Trophoblast cell (in vitro differentiated cells and primary cell): ENCODE measurements around the gene HDGFL2.
"Not testable (repeated sequence)": the region's sequence is repeated elsewhere in the genome, so short reads cannot be mapped to it uniquely, and the experiment has no call there.

Experiments used
- DNase-seq, 2 donors: peaks; one replicate each; pipeline ENCODE4 v3.0.0-alpha.2; 2016
- H2AFZ ChIP-seq: 2 replicates; pipeline ENCODE4 v1.6.1; 2013; ENCODE audit warnings: low read length, moderate library complexity, mild to moderate bottlenecking; ENCODE audit not compliant: insufficient read depth, poor library complexity
- H2AK5ac ChIP-seq: 2 replicates; pipeline ENCODE4 v1.6.1; 2013; ENCODE audit warnings: mild to moderate bottlenecking, low read length
- H2BK120ac ChIP-seq: 2 replicates; pipeline ENCODE4 v1.6.1; 2013; ENCODE audit warnings: low read length, mild to moderate bottlenecking, moderate library complexity; ENCODE audit not compliant: insufficient read depth, poor library complexity
- H2BK12ac ChIP-seq: 2 replicates; pipeline ENCODE4 v1.6.1; 2013; ENCODE audit warnings: mild to moderate bottlenecking, low read length, moderate library complexity
- H2BK5ac ChIP-seq: 2 replicates; pipeline ENCODE4 v1.6.1; 2013; ENCODE audit warnings: low read length, low read depth, moderate library complexity, mild to moderate bottlenecking; ENCODE audit not compliant: poor library complexity
- H3K14ac ChIP-seq: 2 replicates; pipeline ENCODE4 v1.6.1; 2013; ENCODE audit warnings: mild to moderate bottlenecking, low read length
- H3K18ac ChIP-seq: 2 replicates; pipeline ENCODE4 v1.6.1; 2013; ENCODE audit warnings: mild to moderate bottlenecking, low read length
- H3K23ac ChIP-seq: 2 replicates; pipeline ENCODE4 v1.6.1; 2013; ENCODE audit warnings: low read length
- H3K27ac ChIP-seq: 2 replicates; pipeline ENCODE4 v1.5.1; 2013; ENCODE audit warnings: low read depth, mild to moderate bottlenecking, inconsistent platforms, low read length, moderate library complexity
- H3K27me3 ChIP-seq: 2 replicates; pipeline ENCODE4 v1.6.1; 2013; ENCODE audit warnings: inconsistent platforms, mild to moderate bottlenecking, low read length, moderate library complexity; ENCODE audit not compliant: insufficient read depth
- H3K36me3 ChIP-seq, 2 experiments: 1 replicate in 1 of 2; 2 replicates in 1 of 2; pipeline ENCODE4 v1.6.1; 2013; ENCODE audit warnings: low read length in 2 of 2, mild to moderate bottlenecking in 2 of 2, moderate library complexity in 1 of 2; ENCODE audit not compliant: insufficient read depth in 2 of 2, control insufficient read depth in 1 of 2
- H3K4ac ChIP-seq: 2 replicates; pipeline ENCODE4 v1.6.1; 2013; ENCODE audit warnings: low read depth, mild to moderate bottlenecking, low read length, moderate library complexity
- H3K4me1 ChIP-seq, 2 experiments: 1 replicate in 1 of 2; 2 replicates in 1 of 2; pipeline ENCODE4 v1.6.1; 2013; ENCODE audit warnings: low read length in 2 of 2, mild to moderate bottlenecking in 2 of 2, moderate library complexity in 1 of 2; ENCODE audit not compliant: insufficient read depth in 2 of 2, control insufficient read depth in 1 of 2
- H3K4me2 ChIP-seq: 2 replicates; pipeline ENCODE4 v1.6.1; 2013; ENCODE audit warnings: inconsistent platforms, mild to moderate bottlenecking, low read length, moderate library complexity
- H3K4me3 ChIP-seq: 2 replicates; pipeline ENCODE4 v1.5.1; 2013; ENCODE audit warnings: mild to moderate bottlenecking, low read depth, low read length, inconsistent platforms
- H3K79me1 ChIP-seq: one replicate; pipeline ENCODE4 v1.6.1; 2013; ENCODE audit warnings: low read length
- H3K79me2 ChIP-seq: 2 replicates; pipeline ENCODE4 v1.6.1; 2013; ENCODE audit warnings: low read length, mild to moderate bottlenecking; ENCODE audit not compliant: control insufficient read depth, insufficient read depth, poor library complexity
- H3K9ac ChIP-seq: 2 replicates; pipeline ENCODE4 v1.6.1; 2013; ENCODE audit warnings: mild to moderate bottlenecking, low read length
- H3K9me3 ChIP-seq: 2 replicates; pipeline ENCODE4 v1.6.1; 2013; ENCODE audit warnings: low read depth, mild to moderate bottlenecking, control low read depth, inconsistent platforms, low read length; ENCODE audit not compliant: insufficient read depth
- H4K12ac ChIP-seq: 2 replicates; pipeline ENCODE4 v1.6.1; 2013; ENCODE audit warnings: low read depth, mild to moderate bottlenecking, low read length, moderate library complexity
- H4K8ac ChIP-seq: 2 replicates; pipeline ENCODE4 v1.6.1; 2013; ENCODE audit warnings: low read depth, mild to moderate bottlenecking, low read length, moderate library complexity
- H4K91ac ChIP-seq: one replicate; pipeline ENCODE4 v1.6.1; 2013; ENCODE audit warnings: low read depth, mild to moderate bottlenecking, low read length, moderate library complexity
- WGBS: extraction: QIAGEN DNeasy Blood & Tissue Kit; methylation state at CpG from one replicate; pipeline ENCODE4 v1.1.7; 2013; ENCODE audit warnings: missing lambda C conversion rate; ENCODE audit not compliant: insufficient read length, insufficient coverage; ENCODE audit errors: extremely low coverage; 5-methylcytosine and 5-hydroxymethylcytosine counted together

The HDGFL2 gene

DNA sequence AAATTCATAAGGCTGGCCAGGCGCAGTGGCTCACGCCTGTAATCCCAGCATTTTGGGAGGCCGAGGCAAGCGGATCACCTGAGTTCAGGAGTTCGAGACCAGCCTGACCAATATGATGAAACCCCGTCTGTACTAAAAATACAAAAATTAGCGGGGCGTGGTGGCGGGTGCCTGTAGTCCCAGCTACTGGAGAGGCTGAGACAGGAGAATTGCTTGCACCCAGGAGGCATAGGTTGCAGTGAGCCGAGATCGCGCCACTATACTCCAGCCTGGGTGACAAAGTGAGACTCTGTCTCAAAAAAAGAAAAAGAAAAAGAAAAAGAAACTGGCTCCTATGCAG is 69.7 kb downstream of the HDGFL2 start:
- H2BK12ac ChIP-seq, DNase-seq, H3K4me1 ChIP-seq, H3K9me3 ChIP-seq, H3K23ac ChIP-seq, H4K91ac ChIP-seq, H3K27ac ChIP-seq, H3K4me2 ChIP-seq, H2AK5ac ChIP-seq, H3K4ac ChIP-seq, H3K27me3 ChIP-seq, H3K18ac ChIP-seq, H3K36me3 ChIP-seq, H4K8ac ChIP-seq, H3K14ac ChIP-seq, H3K79me2 ChIP-seq, H2BK5ac ChIP-seq, H3K9ac ChIP-seq, H4K12ac ChIP-seq, H2BK120ac ChIP-seq, H2AFZ ChIP-seq, H3K4me3 ChIP-seq, H3K79me1 ChIP-seq: not testable (repeated sequence)
- no CpG with 5 or more reads among the region's 12 CpGs for WGBS

DNA sequence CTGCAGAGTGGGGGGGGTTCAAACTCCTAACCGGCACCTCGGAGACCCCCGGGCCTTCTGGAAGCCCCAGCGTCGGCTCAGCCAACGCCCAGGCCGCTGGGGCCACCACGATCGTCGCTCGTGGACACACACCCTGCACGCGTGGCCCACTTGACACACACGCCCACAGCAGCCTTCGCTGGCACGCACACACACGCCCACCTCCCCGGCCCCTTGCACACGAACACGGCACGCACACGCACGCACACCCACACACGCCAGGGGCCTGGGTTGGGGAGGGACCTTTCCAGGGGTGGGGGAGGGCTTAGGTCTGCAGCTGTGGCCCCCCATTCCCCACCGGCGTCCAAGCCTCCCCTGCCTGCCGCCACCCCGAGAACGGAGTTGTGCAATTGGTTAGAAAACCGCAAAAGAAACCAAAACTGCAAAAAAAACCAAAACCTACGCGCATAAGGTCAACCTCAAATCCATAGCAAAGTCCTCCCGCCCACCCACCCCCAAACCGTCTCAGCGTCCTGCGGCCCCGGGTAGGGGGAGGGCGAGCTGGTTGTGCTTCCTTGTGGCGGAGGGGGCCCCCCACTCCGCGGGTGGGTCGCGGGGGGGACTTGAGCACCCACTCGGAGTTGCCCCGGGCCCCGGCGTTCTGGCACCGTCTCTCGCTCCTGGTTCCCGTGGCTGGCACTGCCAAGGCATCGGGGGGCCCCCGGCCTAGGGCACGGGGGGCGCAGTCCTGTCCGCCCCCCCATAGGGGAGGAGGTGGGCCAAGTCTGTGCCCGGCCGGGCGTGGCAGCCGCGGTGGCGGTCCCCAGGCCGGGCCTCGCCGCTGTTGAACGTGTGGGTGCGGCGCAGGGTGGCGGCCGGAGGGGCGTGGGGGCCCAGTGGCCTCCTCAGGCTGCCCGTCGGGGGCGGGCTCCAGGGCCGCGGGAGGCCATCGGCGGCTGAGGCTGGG is 71.1 kb downstream of the HDGFL2 start:
- Histone ChIP-seq H4K8ac (no peak overlapping the region), H2BK5ac (no peak overlapping the region), H3K18ac (no peak overlapping the region), H3K4ac (no peak overlapping the region), H3K9me3 (no peaks in the 10 kb centered on the region), H3K79me1 (peaks cover 2% of the 10 kb centered on the region), H4K12ac (no peak overlapping the region), H3K27ac (no peak overlapping the region), H3K14ac (no peak overlapping the region), H2BK12ac (no peak overlapping the region), H3K23ac (no peak overlapping the region), H4K91ac (no peak overlapping the region), H2BK120ac (no peak overlapping the region), H2AK5ac (no peak overlapping the region), H3K4me2 (no peak overlapping the region), H3K79me2 (no peaks in the 10 kb centered on the region), H3K27me3 (no peaks in the 10 kb centered on the region), H3K36me3 (no peaks in the 10 kb centered on the region), H3K9ac (no peak overlapping the region), H3K4me1 (no peaks in the 10 kb centered on the region), H2AFZ (no peak overlapping the region), H3K4me3 (peak overlapping the region; percentile 20)
- WGBS = no CpG with 5 or more reads among the region's 77 CpGs
- DNase-seq = no peak

DNA sequence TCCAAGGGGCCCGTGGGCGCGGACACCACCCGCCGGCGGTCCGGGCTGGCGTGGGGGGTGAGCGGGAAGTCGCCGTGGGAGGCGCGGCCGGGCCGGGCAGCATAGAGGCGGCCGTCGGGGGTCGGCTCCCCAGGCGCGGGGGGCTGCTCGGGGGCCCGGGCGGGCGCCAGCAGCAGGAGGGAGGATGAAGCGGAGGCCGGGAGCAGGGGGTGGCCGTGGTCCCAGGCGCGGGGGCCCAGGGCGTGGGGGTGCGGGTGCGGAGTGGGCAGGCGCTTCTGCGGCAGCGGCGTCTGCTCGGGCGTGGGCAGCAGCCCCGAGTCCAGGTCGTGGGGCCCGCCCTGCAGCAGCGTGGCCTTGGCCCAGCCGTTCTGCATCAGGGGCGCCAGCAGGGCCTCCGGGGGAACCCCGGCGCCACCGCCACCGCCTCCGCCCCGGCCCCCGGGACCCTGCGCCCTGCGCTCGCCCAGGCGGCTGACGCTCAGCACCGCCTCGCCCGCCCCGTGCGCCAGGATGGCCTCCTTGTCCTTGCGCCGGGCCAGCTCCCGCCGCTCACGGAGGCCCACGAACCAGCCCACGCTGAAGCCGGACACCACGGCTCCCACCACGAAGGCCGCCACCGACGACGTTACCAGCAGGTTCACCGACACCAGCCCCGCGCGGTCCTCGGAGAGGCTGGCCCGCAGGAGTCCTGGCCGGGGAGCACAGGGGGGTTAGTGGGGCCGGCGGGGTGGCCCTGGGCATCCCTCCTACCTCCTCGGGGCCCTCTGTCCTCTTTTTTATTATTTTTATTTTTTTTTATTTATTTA is 71.9 kb downstream of the HDGFL2 start:
- no peaks in the 10 kb centered on the region for H3K27me3 ChIP-seq
- H3K9ac ChIP-seq = no peak overlapping the region
- no peak overlapping the region for H3K4me2 ChIP-seq
- no peak overlapping the region for H2AK5ac ChIP-seq
- no peak overlapping the region for H3K27ac ChIP-seq
- H4K91ac ChIP-seq = no peak overlapping the region
- H2BK5ac ChIP-seq = no peak overlapping the region
- no peak overlapping the region for H2BK12ac ChIP-seq
- H3K79me2 ChIP-seq = no peaks in the 10 kb centered on the region
- peaks cover 2% of the 10 kb centered on the region for H3K79me1 ChIP-seq
- no peaks in the 10 kb centered on the region for H3K9me3 ChIP-seq
- H3K18ac ChIP-seq = no peak overlapping the region
- H2AFZ ChIP-seq = no peak overlapping the region
- H4K12ac ChIP-seq = no peak overlapping the region
- H2BK120ac ChIP-seq = no peak overlapping the region
- no CpG with 5 or more reads among the region's 87 CpGs for WGBS
- no peaks in the 10 kb centered on the region for H3K36me3 ChIP-seq
- no peak overlapping the region for H3K4me3 ChIP-seq
- H3K14ac ChIP-seq = no peak overlapping the region
- DNase-seq = no peak
- H3K23ac ChIP-seq = no peak overlapping the region
- no peak overlapping the region for H3K4ac ChIP-seq
- no peak overlapping the region for H4K8ac ChIP-seq
- no peaks in the 10 kb centered on the region for H3K4me1 ChIP-seq

DNA sequence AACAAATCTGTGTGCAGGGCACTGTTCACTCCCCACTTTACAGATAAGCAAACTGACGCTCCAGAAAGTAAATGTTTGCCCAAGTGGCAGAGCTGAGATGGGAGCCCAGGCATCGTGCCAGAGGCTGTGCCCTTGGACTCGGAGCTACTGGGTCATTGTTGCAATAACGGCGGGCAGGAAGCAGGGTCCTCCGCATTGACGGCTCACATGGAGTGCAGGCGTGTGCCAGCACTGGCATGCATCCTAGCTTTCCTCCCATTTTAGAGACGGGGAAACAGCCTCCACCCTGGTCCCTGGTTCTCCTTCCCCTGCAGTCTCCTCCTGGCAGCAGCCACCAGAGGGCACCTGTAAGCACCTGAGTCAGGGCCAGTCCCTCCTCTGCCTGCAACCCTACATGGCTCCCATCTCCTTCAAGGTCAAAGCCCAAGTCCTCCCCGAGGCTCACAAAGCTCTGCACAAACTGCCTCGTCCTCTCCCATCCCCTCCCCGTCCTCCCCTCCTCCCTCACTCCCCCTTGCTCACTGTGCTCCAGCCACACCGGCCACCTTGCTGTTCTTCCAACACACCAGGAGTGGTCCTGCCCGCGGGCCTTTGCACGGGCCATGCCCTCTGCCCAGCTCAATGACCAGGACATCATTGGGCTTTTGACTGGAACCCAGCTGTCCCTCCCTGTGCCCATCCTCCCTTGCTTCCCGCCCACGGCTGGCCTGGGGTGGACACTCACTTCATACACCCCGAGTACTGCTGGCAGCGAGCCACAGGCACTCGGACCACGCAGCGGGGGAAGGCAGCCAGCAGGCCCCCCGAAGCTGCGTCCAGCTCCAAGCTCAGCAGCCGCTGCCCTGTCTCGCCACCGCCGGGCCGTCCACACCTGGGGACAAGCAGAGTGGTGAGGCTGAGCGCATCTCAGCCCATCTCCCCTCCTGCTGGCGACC is 75.5 kb downstream of the HDGFL2 start:
- Histone ChIP-seq H3K4me3 (no peak overlapping the region), H2AFZ (no peak overlapping the region), H2AK5ac (no peak overlapping the region), H3K27me3 (no peaks in the 10 kb centered on the region), H3K9ac (no peak overlapping the region), H4K8ac (no peak overlapping the region), H2BK5ac (no peak overlapping the region), H3K79me1 (no peaks in the 10 kb centered on the region), H3K79me2 (no peaks in the 10 kb centered on the region), H3K27ac (no peak overlapping the region), H3K36me3 (no peaks in the 10 kb centered on the region), H4K12ac (no peak overlapping the region), H3K18ac (no peak overlapping the region), H4K91ac (no peak overlapping the region), H3K14ac (no peak overlapping the region), H2BK120ac (no peak overlapping the region), H3K23ac (no peak overlapping the region), H2BK12ac (no peak overlapping the region), H3K4ac (no peak overlapping the region), H3K4me1 (no peaks in the 10 kb centered on the region), H3K4me2 (no peak overlapping the region), H3K9me3 (peaks cover 3% of the 10 kb centered on the region)
- WGBS = no CpG with 5 or more reads among the region's 32 CpGs
- DNase-seq = peak in 1 of 2 donors; percentile 60
